ENCODE data around the gene NEGR1.

DNA sequence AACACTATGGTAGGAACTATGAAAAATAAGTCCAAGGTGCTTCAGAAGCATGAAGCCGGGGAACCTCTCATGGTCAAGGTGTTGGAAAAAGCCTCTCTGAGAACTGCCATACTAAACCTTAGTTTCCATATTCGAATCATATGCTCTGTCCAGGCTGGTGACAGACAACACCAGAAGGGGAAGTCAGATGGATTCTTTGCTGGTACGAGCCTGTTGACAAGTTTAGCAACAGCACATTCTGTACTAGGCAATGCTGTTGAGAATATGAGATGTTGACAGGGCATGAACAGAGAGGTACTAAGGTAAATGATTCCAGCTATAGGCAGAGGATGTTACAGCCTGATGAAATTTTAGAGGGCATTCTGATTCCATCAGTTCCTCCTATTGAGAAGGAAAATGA, 740.2 kb downstream of the NEGR1 start:
- TF ChIP-seq, protein P1, sequence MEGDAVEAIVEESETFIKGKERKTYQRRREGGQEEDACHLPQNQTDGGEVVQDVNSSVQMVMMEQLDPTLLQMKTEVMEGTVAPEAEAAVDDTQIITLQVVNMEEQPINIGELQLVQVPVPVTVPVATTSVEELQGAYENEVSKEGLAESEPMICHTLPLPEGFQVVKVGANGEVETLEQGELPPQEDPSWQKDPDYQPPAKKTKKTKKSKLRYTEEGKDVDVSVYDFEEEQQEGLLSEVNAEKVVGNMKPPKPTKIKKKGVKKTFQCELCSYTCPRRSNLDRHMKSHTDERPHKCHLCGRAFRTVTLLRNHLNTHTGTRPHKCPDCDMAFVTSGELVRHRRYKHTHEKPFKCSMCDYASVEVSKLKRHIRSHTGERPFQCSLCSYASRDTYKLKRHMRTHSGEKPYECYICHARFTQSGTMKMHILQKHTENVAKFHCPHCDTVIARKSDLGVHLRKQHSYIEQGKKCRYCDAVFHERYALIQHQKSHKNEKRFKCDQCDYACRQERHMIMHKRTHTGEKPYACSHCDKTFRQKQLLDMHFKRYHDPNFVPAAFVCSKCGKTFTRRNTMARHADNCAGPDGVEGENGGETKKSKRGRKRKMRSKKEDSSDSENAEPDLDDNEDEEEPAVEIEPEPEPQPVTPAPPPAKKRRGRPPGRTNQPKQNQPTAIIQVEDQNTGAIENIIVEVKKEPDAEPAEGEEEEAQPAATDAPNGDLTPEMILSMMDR (conservative IDR thresholded peaks at IDR 0.05; ENCODE audit: low read length) = no peak
- no peak for TF ChIP-seq EZH2phosphoT487 (IDR thresholded peaks at IDR 0.05; ENCODE audit: borderline replicate concordance)

Measured in Loucy (cell line).